GM23338 (cell line): ENCODE results near the gene AGPAT4. TPM values are rescaled to one million over a fixed set of nuclear protein-coding genes. Genes with fewer than 3 reads are reported as not detected.

Source experiments
- ATAC-seq: fragments of 200-7000 bp; cut with Tn5 transposase; 3 replicates; pipeline ENCODE4 v1.9.1; 2020
- DNase-seq: peaks from one replicate; pipeline ENCODE4 v3.0.0-alpha.2; 2015; ENCODE audit warnings: low spot score
- H2AFZ ChIP-seq: fragments of 200-600 bp; sonication (generic); 2 replicates; pipeline ENCODE4 v1.8.0; 2016; ENCODE audit warnings: antibody characterized with exemption, mild to moderate bottlenecking, moderate library complexity
- H3F3A ChIP-seq: fragments of 200-600 bp; sonication (generic); replicated peaks from 2 replicates; pipeline ENCODE4 v1.8.0; 2017; ENCODE audit warnings: antibody characterized with exemption, mixed run types, low read depth
- H3K27ac ChIP-seq: fragments of 200-600 bp; sonication (generic); 2 replicates; pipeline ENCODE4 v1.6.1; 2016; ENCODE audit warnings: low read depth
- H3K27me3 ChIP-seq: fragments of 200-600 bp; sonication (generic); 2 replicates; pipeline ENCODE4 v1.8.0; 2016; ENCODE audit warnings: mild to moderate bottlenecking, mixed run types, moderate library complexity; ENCODE audit not compliant: insufficient read depth
- H3K36me3 ChIP-seq: fragments of 200-600 bp; sonication (generic); 2 replicates; pipeline ENCODE4 v1.8.0; 2016; ENCODE audit warnings: mild to moderate bottlenecking; ENCODE audit not compliant: insufficient read depth
- H3K4me1 ChIP-seq: fragments of 200-600 bp; sonication (generic); 2 replicates; pipeline ENCODE4 v1.8.0; 2016; ENCODE audit warnings: mild to moderate bottlenecking, moderate library complexity; ENCODE audit not compliant: insufficient read depth
- H3K4me2 ChIP-seq: fragments of 200-600 bp; sonication (generic); 2 replicates; pipeline ENCODE4 v1.7.1; 2017; ENCODE audit warnings: mixed run types
- H3K4me3 ChIP-seq: fragments of 200-600 bp; sonication (generic); 2 replicates; pipeline ENCODE4 v1.6.1; 2016; ENCODE audit warnings: mixed run types
- H3K79me2 ChIP-seq: fragments of 200-600 bp; sonication (generic); replicated peaks from 2 replicates; pipeline ENCODE4 v1.8.0; 2017; ENCODE audit warnings: mild to moderate bottlenecking; ENCODE audit not compliant: insufficient read depth
- H3K9me2 ChIP-seq: fragments of 200-600 bp; sonication (generic); 2 replicates; pipeline ENCODE4 v1.8.0; 2017; ENCODE audit not compliant: insufficient read depth
- H4K20me1 ChIP-seq: fragments of 200-600 bp; sonication (generic); replicated peaks from 2 replicates; pipeline ENCODE4 v1.8.0; 2017; ENCODE audit warnings: mild to moderate bottlenecking; ENCODE audit not compliant: insufficient read depth
- H3K27ac Mint-ChIP-seq: 2 replicates; pipeline ENCODE4 v1.8.0; 2020; ENCODE audit warnings: inconsistent platforms, mild to moderate bottlenecking, moderate library complexity, mixed read lengths
- H3K27me3 Mint-ChIP-seq: 3 replicates; pipeline ENCODE4 v1.8.0; 2022; ENCODE audit warnings: low read depth, mild to moderate bottlenecking, moderate library complexity, mixed read lengths, inconsistent platforms; ENCODE audit not compliant: insufficient read depth, poor library complexity
- H3K36me3 Mint-ChIP-seq: 3 replicates; pipeline ENCODE4 v1.8.0; 2021; ENCODE audit warnings: low read depth, mild to moderate bottlenecking, inconsistent platforms, moderate library complexity, mixed read lengths
- H3K4me1 Mint-ChIP-seq: 3 replicates; pipeline ENCODE4 v1.8.0; 2020; ENCODE audit warnings: mild to moderate bottlenecking, inconsistent platforms, mixed read lengths
- H3K4me3 Mint-ChIP-seq: 3 replicates; pipeline ENCODE4 v1.8.0; 2021; ENCODE audit warnings: moderate library complexity, mild to moderate bottlenecking, inconsistent platforms, mixed read lengths
- H3K9me3 Mint-ChIP-seq: 3 replicates; pipeline ENCODE4 v1.8.0; 2020; ENCODE audit warnings: moderate library complexity, mild to moderate bottlenecking, inconsistent platforms, mixed read lengths
- CREB1 ChIP-seq: fragments of 250-450 bp; sonication (Bioruptor Pico); IDR thresholded peaks from 2 replicates; pipeline ENCODE4 v1.5.0; 2020; ENCODE audit warnings: low read depth, mild to moderate bottlenecking, moderate library complexity
- EZH2 ChIP-seq: fragments of 200-600 bp; sonication (generic); IDR thresholded peaks from one replicate; pipeline ENCODE4 v1.8.0; 2017; ENCODE audit warnings: antibody characterized with exemption, mild to moderate bottlenecking, low read depth; ENCODE audit not compliant: unreplicated experiment
- NANOG ChIP-seq: IDR thresholded peaks from 2 replicates; pipeline ENCODE4 v1.6.1; 2016; ENCODE audit warnings: antibody characterized with exemption, borderline replicate concordance
- REST ChIP-seq: IDR thresholded peaks from one replicate; pipeline ENCODE4 v1.6.1; 2018; ENCODE audit warnings: antibody characterized with exemption; ENCODE audit not compliant: unreplicated experiment
- ZNF462 ChIP-seq: fragments of 250-450 bp; sonication (Bioruptor Pico); IDR thresholded peaks from 2 replicates; pipeline ENCODE4 v1.5.0; 2020; ENCODE audit warnings: mild to moderate bottlenecking, moderate library complexity
- polyA plus RNA-seq: library from polyadenylated mRNA; unstranded; fragments of >200 nt; fragmentation: Nextera tagmentation; extraction: Ambion mirVana; gene quantifications from 2 replicates; pipeline ENCODE4 v1.2.1, GENCODE V29; 2016
- total RNA-seq: library from RNA; depleted of rRNA; stranded (reverse); fragments of >200 nt; shearing (Covaris generic); gene quantifications from 2 replicates; pipeline ENCODE4 v1.2.3, GENCODE V29; 2014

Gene AGPAT4
- total and polyA plus RNA-seq, 2 experiments from 2014 or later, result 8.9 to 19.3 TPM

GRCh38 chr6:161107779-161108730 is 165.8 kb downstream of the AGPAT4 start:
- H3K36me3 ChIP-seq, result peaks cover 35% of the 10 kb centered on the region
- H4K20me1 ChIP-seq, result no peaks in the 10 kb centered on the region; the same call in 1 of the 2 replicates
- no peaks in the 10 kb centered on the region for H3K9me2 ChIP-seq
- H3K79me2 ChIP-seq, result no peaks in the 10 kb centered on the region
- no peak overlapping the region for H3K27ac ChIP-seq
- H3K4me1 ChIP-seq, result no peaks in the 10 kb centered on the region
- H3F3A ChIP-seq, result no peaks in the 10 kb centered on the region
- no peaks in the 10 kb centered on the region for H3K27me3 ChIP-seq
- Mint-ChIP-seq H3K4me1 (no peaks in the 10 kb centered on the region), H3K27ac (no peak overlapping the region), H3K36me3 (peaks cover 86% of the 10 kb centered on the region), H3K9me3 (no peaks in the 10 kb centered on the region), H3K4me3 (no peak overlapping the region), H3K27me3 (peaks cover 4% of the 10 kb centered on the region)
- TF ChIP-seq ZNF462 (CRISPR knock-in tag) (no peak), EZH2 (no peak), REST (no peak), NANOG (no peak), CREB1 (no peak)
- H3K4me3 ChIP-seq, result no peak overlapping the region
- no peak overlapping the region for H2AFZ ChIP-seq
- ATAC-seq, result no peak
- no peak overlapping the region for H3K4me2 ChIP-seq
- DNase-seq, result no peak
